Endothelial cell of umbilical vein (primary cell): ENCODE data around the gene ABCA9. TPM values are rescaled to one million over a fixed set of nuclear protein-coding genes. Genes with fewer than 3 reads are reported as not detected.

Experiments used
- BruUV-seq: library from RNA; stranded (reverse); fragments of 400-500 nt; replicated peaks from 2 replicates; lab custom pipeline; 2021; lab: Mats Ljungman, UMichigan
- CTCF ChIA-PET: fragments of 300-600, 350-600 bp; sonication (Branson Sonifier 250); formaldehyde crosslinking; loops from one replicate; lab custom pipeline; 2021; ENCODE audit warnings: antibody characterized with exemption, inconsistent platforms; lab: Charles Lee
- POLR2A ChIA-PET: fragments of 300-600, 350-600 bp; sonication (Branson Sonifier 250); formaldehyde crosslinking; loops from one replicate; lab custom pipeline; 2021; ENCODE audit warnings: antibody characterized with exemption, inconsistent platforms; lab: Charles Lee
- DNase-seq: peaks from one replicate; pipeline ENCODE4 v3.0.0-alpha.2; 2011; ENCODE audit warnings: low read depth, low spot score
- FAIRE-seq: peaks from 2 replicates; lab custom pipeline; 2011; peaks lifted over from hg19 to GRCh38; lab: Jason Lieb, UNC
- H2AFZ ChIP-seq: 2 replicates; pipeline ENCODE4 v1.6.0; 2012; ENCODE audit warnings: low read depth, low read length, control low read depth, inconsistent platforms
- H3K27ac ChIP-seq: 2 replicates; pipeline ENCODE4 v1.5.1; 2011; ENCODE audit warnings: low read depth, mild to moderate bottlenecking, control low read depth, low read length, moderate library complexity; ENCODE audit not compliant: insufficient read depth
- H3K27me3 ChIP-seq, 2 experiments: 2 replicates each; pipeline versions ENCODE4 v1.6.0 to v1.6.1; 2011; ENCODE audit warnings: low read length in 2 of 2, mixed read lengths in 1 of 2; ENCODE audit not compliant: control insufficient read depth in 2 of 2, insufficient read depth in 2 of 2
- H3K36me3 ChIP-seq, 2 experiments: 2 replicates in 1 of 2; 3 replicates in 1 of 2; pipeline ENCODE4 v1.5.1; 2011; ENCODE audit warnings: low read length in 2 of 2, mild to moderate bottlenecking in 1 of 2, moderate library complexity in 1 of 2; ENCODE audit not compliant: control insufficient read depth in 2 of 2, insufficient read depth in 2 of 2; ENCODE audit errors: extremely low read depth in 1 of 2
- H3K4me1 ChIP-seq: 3 replicates; pipeline ENCODE4 v1.5.1; 2011; ENCODE audit warnings: mild to moderate bottlenecking, low read length; ENCODE audit not compliant: control insufficient read depth, insufficient read depth; ENCODE audit errors: extremely low read depth
- H3K4me2 ChIP-seq: 2 replicates; pipeline ENCODE4 v1.6.1; 2011; ENCODE audit warnings: low read length, control low read depth, mixed read lengths; ENCODE audit not compliant: insufficient read depth
- H3K4me3 ChIP-seq, 3 experiments: fragments of 200-600 bp in 1 of 3; sonication (generic), shearing (Covaris generic) in 1 of 3; replicated peaks in 1 of 3; 2 replicates each; pipeline ENCODE4 v1.5.1; 2011 to 2016; ENCODE audit warnings: control low read depth in 3 of 3, low read length in 3 of 3, mild to moderate bottlenecking in 2 of 3, inconsistent platforms in 1 of 3, low read depth in 1 of 3, moderate library complexity in 1 of 3; ENCODE audit not compliant: insufficient read depth in 1 of 3
- H3K79me2 ChIP-seq: 2 replicates; pipeline ENCODE4 v1.6.0; 2012; ENCODE audit warnings: low read length, inconsistent platforms; ENCODE audit not compliant: control insufficient read depth, insufficient read depth
- H3K9ac ChIP-seq: replicated peaks from 2 replicates; pipeline ENCODE3; 2011; ENCODE audit warnings: low read length, control low read depth; ENCODE audit not compliant: insufficient read depth; ENCODE audit errors: extremely low read depth
- H3K9me1 ChIP-seq: replicated peaks from 3 replicates; pipeline ENCODE4 v1.6.0; 2011; ENCODE audit warnings: mild to moderate bottlenecking, low read length; ENCODE audit not compliant: control insufficient read depth, insufficient read depth; ENCODE audit errors: extremely low read depth
- H3K9me3 ChIP-seq: replicated peaks from 2 replicates; pipeline ENCODE4 v1.5.1; 2012; ENCODE audit warnings: low read length, inconsistent platforms; ENCODE audit not compliant: control insufficient read depth, insufficient read depth
- H4K20me1 ChIP-seq: replicated peaks from 2 replicates; pipeline ENCODE3; 2011; ENCODE audit warnings: mild to moderate bottlenecking, low read length; ENCODE audit not compliant: control insufficient read depth, insufficient read depth; ENCODE audit errors: extremely low read depth
- EZH2 ChIP-seq: IDR thresholded peaks from 2 replicates; pipeline ENCODE4 v1.6.1; 2012; ENCODE audit warnings: borderline replicate concordance, low read depth, mild to moderate bottlenecking, moderate library complexity, low read length, inconsistent platforms; ENCODE audit not compliant: severe bottlenecking
- FOS ChIP-seq: IDR thresholded peaks from 2 replicates; pipeline ENCODE4 v1.6.1; 2011; ENCODE audit warnings: mild to moderate bottlenecking, low read length, moderate library complexity, borderline replicate concordance; ENCODE audit not compliant: insufficient read depth
- GATA2 ChIP-seq: IDR thresholded peaks from 2 replicates; pipeline ENCODE4 v1.7.0; 2011; ENCODE audit warnings: low read depth, mild to moderate bottlenecking, moderate library complexity, mixed read lengths, low read length; ENCODE audit not compliant: insufficient read length, insufficient read depth
- JUN ChIP-seq: IDR thresholded peaks from 2 replicates; pipeline ENCODE4 v1.6.1; 2011; ENCODE audit warnings: borderline replicate concordance, low read depth; ENCODE audit not compliant: insufficient read length, insufficient read depth
- MYC ChIP-seq: IDR thresholded peaks from one replicate; pipeline ENCODE4 v1.6.1; 2011; ENCODE audit warnings: mild to moderate bottlenecking, low read depth, low read length
- POLR2A ChIP-seq: IDR thresholded peaks from 2 replicates; pipeline ENCODE4 v1.6.1; 2012; ENCODE audit warnings: low read depth, mild to moderate bottlenecking, control low read depth, low read length
- POLR2AphosphoS5 ChIP-seq: IDR thresholded peaks from 2 replicates; pipeline ENCODE4 v1.6.1; 2012; ENCODE audit warnings: low read depth, mild to moderate bottlenecking, control low read depth, low read length, moderate library complexity; ENCODE audit not compliant: insufficient read depth
- dilution Hi-C: fragments of 300-500 bp; cut with MboI; formaldehyde crosslinking; loops from one replicate; pipeline ENCODE4 v1.15.0; 2019; ENCODE audit warnings: low sequenced_read_pairs; ENCODE audit not compliant: extremely low pct_ligation_motif_present
- intact Hi-C: fragments of 100-400 bp; cut with micrococcal nuclease; formaldehyde crosslinking; loops from one replicate; pipeline ENCODE4 v1.10.0; 2022
- polyA plus RNA-seq, 4 experiments: library from polyadenylated mRNA; depleted of rRNA in 3 of 4; stranded (reverse) in 3 of 4; unstranded in 1 of 4; fragments of >200 nt; gene quantifications; 2 replicates each; pipeline versions ENCODE4 v1.2.1 to v1.2.3, GENCODE V29; 2011 to 2012; ENCODE audit warnings: missing spikeins in 1 of 4
- total RNA-seq: library from RNA; stranded (reverse); gene quantifications from 2 replicates; pipeline ENCODE4 v1.2.3, GENCODE V29; 2021
- TF ChIP-seq, protein P1 (sequence below), 2 donors: IDR thresholded peaks; 1 replicate in 1 of 2; 2 replicates in 1 of 2; pipeline ENCODE4 v1.5.1; 2011; ENCODE audit warnings: low read length in 2 of 2, mild to moderate bottlenecking in 2 of 2, moderate library complexity in 2 of 2, control low read depth in 1 of 2, inconsistent platforms in 1 of 2, low read depth in 1 of 2; ENCODE audit not compliant: insufficient read depth in 1 of 2; ENCODE audit errors: extremely low read depth in 1 of 2
- TF ChIP-seq, protein P2 (sequence below): IDR thresholded peaks from 2 replicates; pipeline ENCODE4 v1.6.1; 2011; ENCODE audit not compliant: insufficient read depth, insufficient read length

Gene ABCA9
- total and polyA plus RNA-seq, 2 donors (not counting 3 experiments of a cell fraction or from before 2014, with no cell fraction given) = 2.7 to 7.7 TPM

DNA sequence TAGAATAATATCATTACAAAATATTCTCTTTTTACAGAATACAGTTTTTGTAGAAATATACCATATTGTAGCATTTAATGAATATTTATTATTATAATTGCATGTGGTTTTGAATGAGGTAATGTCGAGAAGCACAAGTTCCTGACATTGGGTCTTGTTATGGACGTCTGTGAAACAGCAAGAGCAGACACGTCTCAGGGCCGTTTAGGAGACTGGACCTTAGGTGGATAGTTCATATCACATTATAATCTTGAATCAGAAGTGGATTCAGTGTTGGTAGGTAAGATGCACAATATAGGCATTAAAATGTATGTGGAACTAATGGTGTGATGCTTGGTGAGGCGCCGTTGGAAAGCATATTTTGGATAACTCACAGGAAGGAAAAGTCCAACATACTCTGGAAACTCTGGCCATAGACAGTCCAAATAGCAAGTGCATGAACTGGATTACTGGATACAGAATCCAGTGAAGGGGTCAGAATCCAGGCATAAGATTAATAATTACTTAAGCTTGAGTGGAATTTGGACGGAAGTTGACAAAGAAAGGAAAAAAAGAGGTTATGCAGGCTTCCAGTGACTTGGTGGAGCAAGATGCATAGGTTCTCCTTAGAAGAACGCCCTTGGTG, 122.7 kb downstream of the ABCA9 start:
- no peak overlapping the region for H2AFZ ChIP-seq
- no peaks in the 10 kb centered on the region for H3K79me2 ChIP-seq
- no peaks in the 10 kb centered on the region for H3K27me3 ChIP-seq
- H3K4me3 ChIP-seq = no peak overlapping the region
- no peak overlapping the region for H3K4me2 ChIP-seq
- H3K9me3 ChIP-seq = no peaks in the 10 kb centered on the region
- ChIA-PET CTCF (interaction anchor here (1.0 kb wide), 1 partner anchor 27 kb away, joined by 3 read pairs; no protein-coding TSS in a partner anchor), POLR2A (no interaction called here)
- H3K36me3 ChIP-seq = no peaks in the 10 kb centered on the region
- dilution Hi-C loops = no loop called here
- peaks cover 13% of the 10 kb centered on the region for H3K4me1 ChIP-seq
- no peaks in the 10 kb centered on the region for H3K9me1 ChIP-seq
- BruUV-seq = no TSS peak
- H3K9ac ChIP-seq = no peak overlapping the region
- H4K20me1 ChIP-seq = no peaks in the 10 kb centered on the region
- DNase-seq = no peak
- no peak for TF ChIP-seq POLR2A
- no peak for TF ChIP-seq FOS
- no peak for TF ChIP-seq POLR2AphosphoS5
- TF ChIP-seq, protein P1, sequence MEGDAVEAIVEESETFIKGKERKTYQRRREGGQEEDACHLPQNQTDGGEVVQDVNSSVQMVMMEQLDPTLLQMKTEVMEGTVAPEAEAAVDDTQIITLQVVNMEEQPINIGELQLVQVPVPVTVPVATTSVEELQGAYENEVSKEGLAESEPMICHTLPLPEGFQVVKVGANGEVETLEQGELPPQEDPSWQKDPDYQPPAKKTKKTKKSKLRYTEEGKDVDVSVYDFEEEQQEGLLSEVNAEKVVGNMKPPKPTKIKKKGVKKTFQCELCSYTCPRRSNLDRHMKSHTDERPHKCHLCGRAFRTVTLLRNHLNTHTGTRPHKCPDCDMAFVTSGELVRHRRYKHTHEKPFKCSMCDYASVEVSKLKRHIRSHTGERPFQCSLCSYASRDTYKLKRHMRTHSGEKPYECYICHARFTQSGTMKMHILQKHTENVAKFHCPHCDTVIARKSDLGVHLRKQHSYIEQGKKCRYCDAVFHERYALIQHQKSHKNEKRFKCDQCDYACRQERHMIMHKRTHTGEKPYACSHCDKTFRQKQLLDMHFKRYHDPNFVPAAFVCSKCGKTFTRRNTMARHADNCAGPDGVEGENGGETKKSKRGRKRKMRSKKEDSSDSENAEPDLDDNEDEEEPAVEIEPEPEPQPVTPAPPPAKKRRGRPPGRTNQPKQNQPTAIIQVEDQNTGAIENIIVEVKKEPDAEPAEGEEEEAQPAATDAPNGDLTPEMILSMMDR (IDR thresholded peaks at IDR 0.05; ENCODE audit: extremely low read depth in 1 of 2, insufficient read depth in 1 of 2, low read depth in 1 of 2, low read length in 2 of 2) = no peak
- TF ChIP-seq GATA2 = no peak
- no peak for TF ChIP-seq EZH2
- no peak for TF ChIP-seq JUN
- TF ChIP-seq MYC = no peak
- TF ChIP-seq, protein P2, sequence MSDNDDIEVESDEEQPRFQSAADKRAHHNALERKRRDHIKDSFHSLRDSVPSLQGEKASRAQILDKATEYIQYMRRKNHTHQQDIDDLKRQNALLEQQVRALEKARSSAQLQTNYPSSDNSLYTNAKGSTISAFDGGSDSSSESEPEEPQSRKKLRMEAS = no peak
- FAIRE-seq = no peak
- H3K27ac ChIP-seq = no peak overlapping the region
- intact Hi-C loops = no loop called here
